Ishikawa (cell line): Measurements from ENCODE around the gene CRX.

Experiments
- CEBPB ChIP-seq: IDR thresholded peaks from 2 replicates; pipeline ENCODE4 v1.6.1; 2012
- CREB1 ChIP-seq: IDR thresholded peaks from 2 replicates; pipeline ENCODE4 v1.6.1; 2012; ENCODE audit warnings: low read depth
- EGR1 ChIP-seq: IDR thresholded peaks from 2 replicates; pipeline ENCODE4 v1.6.1; 2012
- EP300 ChIP-seq: IDR thresholded peaks from 2 replicates; pipeline ENCODE4 v1.6.1; 2012; ENCODE audit warnings: borderline replicate concordance
- FOXM1 ChIP-seq: IDR thresholded peaks from 2 replicates; pipeline ENCODE4 v1.6.1; 2012; ENCODE audit warnings: low read depth, borderline replicate concordance
- NFIC ChIP-seq: IDR thresholded peaks from 2 replicates; pipeline ENCODE4 v1.6.1; 2012
- RAD21 ChIP-seq: IDR thresholded peaks from 2 replicates; pipeline ENCODE4 v1.6.1; 2012; ENCODE audit warnings: low read depth
- TAF1 ChIP-seq: IDR thresholded peaks from 2 replicates; pipeline ENCODE4 v1.6.1; 2012; ENCODE audit warnings: low read depth, mild to moderate bottlenecking
- TCF12 ChIP-seq: IDR thresholded peaks from 2 replicates; pipeline ENCODE4 v1.6.1; 2012; ENCODE audit warnings: low read depth
- TEAD4 ChIP-seq: IDR thresholded peaks from 2 replicates; pipeline ENCODE4 v1.6.1; 2012
- YY1 ChIP-seq: IDR thresholded peaks from 2 replicates; pipeline ENCODE4 v1.6.1; 2012; ENCODE audit warnings: low read depth
- ZBTB7A ChIP-seq: IDR thresholded peaks from 2 replicates; pipeline ENCODE4 v1.6.1; 2012; ENCODE audit warnings: low read depth
- TF ChIP-seq, protein P1 (sequence below): IDR thresholded peaks from 2 replicates; pipeline ENCODE4 v1.6.1; 2012
- TF ChIP-seq, protein P2 (sequence below): IDR thresholded peaks from 2 replicates; pipeline ENCODE4 v1.6.1; 2012; ENCODE audit warnings: low read depth, mild to moderate bottlenecking
- TF ChIP-seq, protein P3 (sequence below): IDR thresholded peaks from 2 replicates; pipeline ENCODE4 v1.6.1; 2012

The CRX gene

DNA sequence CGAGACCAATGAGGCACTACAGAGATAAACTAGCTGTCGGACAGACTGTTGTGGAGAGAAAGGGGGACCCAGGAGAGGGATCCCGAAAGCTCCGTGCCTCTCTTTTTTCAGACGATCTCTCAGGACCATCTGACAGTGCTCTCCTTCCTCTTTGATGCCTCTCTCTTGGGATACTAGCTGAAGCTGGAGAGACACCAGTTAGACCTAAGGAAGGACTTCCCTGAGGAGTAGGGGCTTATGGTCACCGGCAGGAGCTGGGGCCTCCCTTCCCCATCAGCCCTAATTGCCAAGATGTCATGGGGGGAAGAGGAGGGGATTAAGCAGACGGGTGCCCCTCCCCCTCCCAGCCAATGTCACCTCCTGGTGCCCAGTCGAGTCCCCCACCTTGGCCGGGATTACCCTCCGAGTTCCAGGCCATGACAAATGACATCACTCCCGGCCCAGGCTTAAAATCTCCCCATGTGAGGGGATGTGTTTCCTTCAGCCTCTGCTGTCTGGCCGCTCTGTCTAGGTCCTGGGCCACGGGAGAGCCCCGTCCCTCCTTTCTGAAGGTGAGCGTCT, at the start of gene CRX:
CRX (plus strand) TSS at position 478 of the 561 bp plus-strand sequence. CDS start 12,507 bp downstream, outside the sequence.
- TF ChIP-seq FOXM1 (no peak), YY1 (no peak), CEBPB (no peak), EGR1 (no peak), RAD21 (no peak), TAF1 (no peak)
- TF ChIP-seq, protein P1, sequence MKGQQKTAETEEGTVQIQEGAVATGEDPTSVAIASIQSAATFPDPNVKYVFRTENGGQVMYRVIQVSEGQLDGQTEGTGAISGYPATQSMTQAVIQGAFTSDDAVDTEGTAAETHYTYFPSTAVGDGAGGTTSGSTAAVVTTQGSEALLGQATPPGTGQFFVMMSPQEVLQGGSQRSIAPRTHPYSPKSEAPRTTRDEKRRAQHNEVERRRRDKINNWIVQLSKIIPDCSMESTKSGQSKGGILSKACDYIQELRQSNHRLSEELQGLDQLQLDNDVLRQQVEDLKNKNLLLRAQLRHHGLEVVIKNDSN: no peak

DNA sequence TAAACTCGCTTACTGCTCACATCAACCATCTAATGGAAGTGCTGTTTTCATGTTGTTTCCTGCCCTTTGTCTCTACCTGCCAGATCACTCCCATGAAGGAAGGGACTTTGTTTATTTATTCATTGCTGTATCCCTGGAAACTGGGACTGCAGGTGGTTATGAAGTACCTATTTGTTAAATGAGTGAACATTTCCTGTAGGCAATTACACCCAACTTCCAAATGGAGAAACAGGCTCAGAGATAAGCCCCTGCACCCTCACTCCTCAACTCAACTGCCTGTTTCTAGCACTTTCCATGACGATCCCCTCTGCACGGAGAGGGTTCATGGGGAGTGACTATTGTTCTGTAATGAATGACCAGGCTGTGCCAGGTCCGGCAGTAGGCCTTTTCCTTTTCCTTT, 45.2 kb upstream of the CRX start:
- no peak for TF ChIP-seq RAD21
- no peak for TF ChIP-seq TEAD4
- TF ChIP-seq FOXM1: no peak
- no peak for TF ChIP-seq YY1
- no peak for TF ChIP-seq CREB1
- no peak for TF ChIP-seq CEBPB
- TF ChIP-seq, protein P2, sequence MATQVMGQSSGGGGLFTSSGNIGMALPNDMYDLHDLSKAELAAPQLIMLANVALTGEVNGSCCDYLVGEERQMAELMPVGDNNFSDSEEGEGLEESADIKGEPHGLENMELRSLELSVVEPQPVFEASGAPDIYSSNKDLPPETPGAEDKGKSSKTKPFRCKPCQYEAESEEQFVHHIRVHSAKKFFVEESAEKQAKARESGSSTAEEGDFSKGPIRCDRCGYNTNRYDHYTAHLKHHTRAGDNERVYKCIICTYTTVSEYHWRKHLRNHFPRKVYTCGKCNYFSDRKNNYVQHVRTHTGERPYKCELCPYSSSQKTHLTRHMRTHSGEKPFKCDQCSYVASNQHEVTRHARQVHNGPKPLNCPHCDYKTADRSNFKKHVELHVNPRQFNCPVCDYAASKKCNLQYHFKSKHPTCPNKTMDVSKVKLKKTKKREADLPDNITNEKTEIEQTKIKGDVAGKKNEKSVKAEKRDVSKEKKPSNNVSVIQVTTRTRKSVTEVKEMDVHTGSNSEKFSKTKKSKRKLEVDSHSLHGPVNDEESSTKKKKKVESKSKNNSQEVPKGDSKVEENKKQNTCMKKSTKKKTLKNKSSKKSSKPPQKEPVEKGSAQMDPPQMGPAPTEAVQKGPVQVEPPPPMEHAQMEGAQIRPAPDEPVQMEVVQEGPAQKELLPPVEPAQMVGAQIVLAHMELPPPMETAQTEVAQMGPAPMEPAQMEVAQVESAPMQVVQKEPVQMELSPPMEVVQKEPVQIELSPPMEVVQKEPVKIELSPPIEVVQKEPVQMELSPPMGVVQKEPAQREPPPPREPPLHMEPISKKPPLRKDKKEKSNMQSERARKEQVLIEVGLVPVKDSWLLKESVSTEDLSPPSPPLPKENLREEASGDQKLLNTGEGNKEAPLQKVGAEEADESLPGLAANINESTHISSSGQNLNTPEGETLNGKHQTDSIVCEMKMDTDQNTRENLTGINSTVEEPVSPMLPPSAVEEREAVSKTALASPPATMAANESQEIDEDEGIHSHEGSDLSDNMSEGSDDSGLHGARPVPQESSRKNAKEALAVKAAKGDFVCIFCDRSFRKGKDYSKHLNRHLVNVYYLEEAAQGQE: no peak
- TF ChIP-seq TCF12: no peak

DNA sequence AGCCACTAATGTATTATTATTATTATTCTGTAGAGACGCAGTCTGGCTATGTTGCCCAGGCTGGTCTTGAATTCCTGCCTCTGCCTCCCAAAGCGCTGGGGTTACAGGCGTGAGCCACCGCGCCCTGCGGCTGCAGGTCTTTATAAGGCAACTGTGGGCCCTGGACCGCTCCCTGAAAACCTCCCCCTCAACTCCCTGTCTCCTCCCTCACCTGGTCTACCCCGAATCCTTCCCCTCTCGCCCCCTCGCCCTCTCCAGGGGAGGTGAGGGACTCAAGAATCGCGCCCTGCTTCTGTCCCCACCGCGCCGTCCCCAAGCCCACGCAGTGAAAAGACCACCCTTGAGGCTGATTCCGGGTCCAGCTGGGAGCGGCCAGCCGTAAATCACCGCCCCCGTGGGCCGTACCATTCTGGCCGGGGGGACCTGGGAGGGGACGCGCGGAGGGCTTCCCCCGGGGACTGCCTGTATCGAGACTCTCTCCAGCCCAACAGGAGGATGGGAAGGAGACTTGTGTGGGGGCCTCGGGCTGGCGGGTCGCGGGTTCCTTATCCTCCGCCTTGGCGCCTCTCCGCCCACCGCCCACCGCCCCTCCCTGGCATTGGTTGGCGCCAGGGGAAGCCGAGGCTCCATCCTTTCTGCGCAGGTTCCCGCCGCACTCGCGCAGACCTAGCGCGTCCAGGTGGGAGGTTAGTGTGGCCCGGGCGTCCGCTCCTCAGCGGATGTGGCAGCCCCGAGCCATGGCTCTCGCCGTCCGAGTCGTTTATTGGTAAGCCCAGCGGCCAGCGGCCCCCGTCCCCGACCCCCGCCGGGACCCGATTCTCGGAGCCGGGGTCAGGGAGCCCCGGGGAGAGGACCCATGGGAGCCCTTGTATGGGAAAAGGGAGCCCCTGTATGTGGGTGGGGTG, 43.4 kb upstream of the CRX start, which contains the start of gene SELENOW:
SELENOW (plus strand) TSS at position 655 of the 905 bp plus-strand sequence; CDS start at position 738, 83 bp downstream.
- TF ChIP-seq FOXM1: no peak
- no peak for TF ChIP-seq RAD21
- TF ChIP-seq, protein P3, sequence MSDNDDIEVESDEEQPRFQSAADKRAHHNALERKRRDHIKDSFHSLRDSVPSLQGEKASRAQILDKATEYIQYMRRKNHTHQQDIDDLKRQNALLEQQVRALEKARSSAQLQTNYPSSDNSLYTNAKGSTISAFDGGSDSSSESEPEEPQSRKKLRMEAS: peak; percentile 29; the same call in 1 of the 2 replicates
- no peak for TF ChIP-seq CEBPB
- no peak for TF ChIP-seq NFIC
- TF ChIP-seq TEAD4: peak; percentile 20; the same call in 1 of the 2 replicates
- TF ChIP-seq YY1: 0 out of 2 replicates have a peak, but pooled peaks have one; percentile 39
- peak; percentile 74 for TF ChIP-seq EP300
- no peak; the same call in 1 of the 2 replicates for TF ChIP-seq TCF12
- TF ChIP-seq, protein P1: peak; percentile 21; the same call in 1 of the 2 replicates
- TF ChIP-seq ZBTB7A: peak; percentile 98
- TF ChIP-seq, protein P2: no peak
- peak; percentile 96 for TF ChIP-seq TAF1
- TF ChIP-seq EGR1: peak; percentile 97
- no peak for TF ChIP-seq CREB1

DNA sequence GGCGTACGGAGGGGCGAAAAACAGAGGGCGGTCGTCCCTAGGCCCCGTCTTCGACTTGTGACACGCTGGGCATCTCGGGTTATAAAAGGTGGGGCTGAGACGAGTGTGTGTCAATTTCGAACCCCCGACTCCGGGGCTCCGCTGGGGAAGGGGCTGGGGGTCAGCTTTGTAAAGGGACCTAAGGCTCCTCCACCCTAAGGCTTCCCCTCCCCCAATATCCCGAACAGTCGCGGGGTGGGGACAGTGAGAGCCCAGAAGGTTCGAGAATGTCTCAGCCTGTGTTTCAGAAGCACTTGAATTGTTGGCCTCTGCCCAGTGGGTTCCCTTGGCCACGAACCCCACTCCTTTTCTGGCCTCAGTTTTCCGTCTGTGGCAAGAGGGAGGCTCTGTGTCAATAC, 42.8 kb upstream of the CRX start:
- TF ChIP-seq, protein P3: no peak
- TF ChIP-seq NFIC (no peak), CREB1 (no peak), CEBPB (no peak), EP300 (no peak)

DNA sequence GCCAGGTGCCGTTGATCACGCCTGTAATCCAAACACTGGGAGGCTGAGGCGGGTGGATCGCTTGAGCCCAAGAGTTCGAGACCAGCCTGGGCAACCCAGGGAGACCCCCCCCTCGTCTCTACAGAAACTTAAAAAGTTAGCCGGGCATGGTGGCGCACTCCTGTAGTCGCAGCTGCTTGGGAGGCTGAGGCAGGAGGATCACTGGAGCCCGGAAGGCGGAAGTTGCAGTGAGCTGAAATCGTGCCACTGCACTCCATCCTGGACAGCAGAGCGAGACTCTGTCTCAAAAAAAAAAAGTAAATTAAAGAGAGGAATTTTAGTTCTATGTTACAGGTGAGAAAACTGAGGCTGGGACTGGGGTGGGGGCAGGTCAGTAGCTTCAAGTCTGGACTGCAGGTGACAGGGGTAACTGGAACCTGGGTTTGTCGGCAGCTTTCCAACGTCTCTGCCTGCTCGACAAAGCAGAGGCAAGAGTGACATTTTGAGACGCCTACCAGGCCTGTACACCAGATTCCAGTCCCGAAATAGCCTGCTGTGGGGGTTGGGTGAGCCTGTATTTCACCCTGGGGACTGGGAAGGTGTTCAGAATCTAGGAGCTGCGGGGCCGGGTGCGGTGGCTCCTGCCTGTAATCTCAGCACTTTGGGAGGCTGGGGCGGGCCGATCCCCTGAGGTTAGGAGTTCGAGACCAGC, 42.1 kb upstream of the CRX start:
- TF ChIP-seq EP300 (no peak), FOXM1 (no peak), TAF1 (no peak), NFIC (no peak), YY1 (no peak), EGR1 (no peak), CEBPB (no peak), ZBTB7A (no peak), RAD21 (no peak), CREB1 (no peak), TEAD4 (no peak)
- TF ChIP-seq, protein P2: no peak
- TF ChIP-seq, protein P1: no peak
